ENCODE measurements around the gene NEUROG2. TPM values are rescaled to one million over a fixed set of nuclear protein-coding genes. Genes with fewer than 3 reads are reported as not detected.

NEUROG2 gene
- total and polyA plus RNA-seq, 8 donors = not detected

GRCh38 chr4:112550728-112551127, 34.7 kb upstream of the NEUROG2 start:
- no peak for FAIRE-seq
- no peak for ATAC-seq
- H3K4me1 ChIP-seq = no peaks in the 10 kb centered on the region
- no peak overlapping the region for H3K27ac ChIP-seq
- H3K4me3 ChIP-seq = no peak overlapping the region
- intact Hi-C loops (cut with DNase I) = no loop called here
- H3K9me3 ChIP-seq = no peaks in the 10 kb centered on the region
- H3K36me3 ChIP-seq = no peaks in the 10 kb centered on the region
- 95 to 97% methylated on average over 2 of the region's 2 CpGs for WGBS, 2 donors
- no peak for DNase-seq
- no peak for TF ChIP-seq CTCF (IDR thresholded peaks at IDR 0.05)
- no peaks in the 10 kb centered on the region for H3K27me3 ChIP-seq

- intact Hi-C loops (cut with DNase I) = no loop called here
- H3K27ac ChIP-seq = no peak overlapping the region
- H3K4me3 ChIP-seq = no peak overlapping the region
- H3K9me3 ChIP-seq = no peaks in the 10 kb centered on the region
- no peak for FAIRE-seq
- ATAC-seq = no peak
- H3K36me3 ChIP-seq = no peaks in the 10 kb centered on the region
- H3K4me1 ChIP-seq = no peaks in the 10 kb centered on the region
- no peak for TF ChIP-seq CTCF (IDR thresholded peaks at IDR 0.05)
- no peak for DNase-seq
- no peaks in the 10 kb centered on the region for H3K27me3 ChIP-seq
- WGBS, 2 donors = 88 to 89% methylated on average over 2 of the region's 2 CpGs
These were observed 30.5 kb upstream of the NEUROG2 start for GRCh38 chr4:112546476-112546875.

DNA sequence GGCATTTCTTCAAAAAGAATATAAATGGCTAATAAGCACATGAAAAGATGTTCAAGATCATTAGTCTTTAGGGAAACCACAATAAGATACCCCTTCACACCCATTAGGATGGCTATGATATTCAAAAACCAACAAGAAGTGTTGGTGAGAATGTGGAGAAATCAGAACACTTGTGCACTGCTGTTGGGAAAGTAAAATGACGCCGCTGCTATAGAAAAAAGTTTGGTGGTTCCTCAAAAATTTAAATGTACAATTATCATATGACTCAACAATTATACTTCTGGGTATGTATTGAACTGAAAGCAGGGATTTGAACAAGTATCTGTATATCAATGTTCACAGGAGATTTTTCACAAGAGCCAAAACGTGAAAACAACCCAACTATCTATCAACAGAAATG, 29.4 kb upstream of the NEUROG2 start:
- no peaks in the 10 kb centered on the region for H3K27me3 ChIP-seq
- H3K4me1 ChIP-seq = no peaks in the 10 kb centered on the region
- H3K9me3 ChIP-seq = no peaks in the 10 kb centered on the region
- H3K36me3 ChIP-seq = no peaks in the 10 kb centered on the region
- DNase-seq (no peak), FAIRE-seq (no peak), ATAC-seq (no peak)
- TF ChIP-seq CTCF (IDR thresholded peaks at IDR 0.05) = no peak
- H3K27ac ChIP-seq = no peak overlapping the region
- 86 to 93% methylated on average over 3 of the region's 3 CpGs for WGBS, 2 donors
- intact Hi-C loops (cut with DNase I) = no loop called here
- H3K4me3 ChIP-seq = no peak overlapping the region

- Histone ChIP-seq H3K36me3 (no peaks in the 10 kb centered on the region), H3K27me3 (no peaks in the 10 kb centered on the region), H3K27ac (no peak overlapping the region), H3K9me3 (no peaks in the 10 kb centered on the region), H3K4me1 (no peaks in the 10 kb centered on the region), H3K4me3 (no peak overlapping the region)
- ATAC-seq = no peak
- DNase-seq = no peak
- intact Hi-C loops (cut with DNase I) = no loop called here
- no peak for FAIRE-seq
- no peak for TF ChIP-seq CTCF (IDR thresholded peaks at IDR 0.05)
- 81 to 88% methylated on average over 1 of the region's 1 CpG for WGBS, 2 donors
These were observed 24.7 kb upstream of the NEUROG2 start for GRCh38 chr4:112540695-112541094.

DNA sequence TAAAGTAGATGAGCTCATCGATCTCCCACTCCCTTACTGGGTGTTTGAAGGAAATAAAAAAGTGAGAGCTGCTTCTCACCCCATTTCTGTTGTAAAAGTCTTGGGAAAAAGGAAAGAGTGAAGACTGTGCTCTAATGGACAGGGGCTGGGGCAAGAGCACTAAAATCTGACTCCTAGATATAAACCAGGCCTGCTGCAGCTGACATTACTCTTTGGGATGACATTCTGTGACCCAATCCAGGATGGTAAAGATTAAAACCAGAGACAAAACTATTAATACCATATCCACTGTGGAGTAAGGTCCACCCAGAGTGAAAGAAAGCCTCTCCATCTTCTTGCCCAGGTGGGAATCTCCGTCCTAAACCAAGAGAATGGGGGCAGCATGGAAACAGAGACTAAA, 20.1 kb upstream of the NEUROG2 start:
- 85 to 86% methylated on average over 2 of the region's 2 CpGs for WGBS, 2 donors
- Histone ChIP-seq H3K36me3 (no peaks in the 10 kb centered on the region), H3K4me1 (no peaks in the 10 kb centered on the region), H3K27ac (no peak overlapping the region), H3K27me3 (no peaks in the 10 kb centered on the region), H3K4me3 (no peak overlapping the region), H3K9me3 (no peaks in the 10 kb centered on the region)
- intact Hi-C loops (cut with DNase I) = no loop called here
- FAIRE-seq (no peak), DNase-seq (no peak), ATAC-seq (no peak)
- no peak for TF ChIP-seq CTCF (IDR thresholded peaks at IDR 0.05)

Measured in pancreas (tissue), 10 donors.